Measurements from ENCODE around the gene LAMC3. TPM values are rescaled to one million over a fixed set of nuclear protein-coding genes. Genes with fewer than 3 reads are reported as not detected.

Gene LAMC3
- total RNA-seq, 1 donor, result 0.43 TPM

DNA sequence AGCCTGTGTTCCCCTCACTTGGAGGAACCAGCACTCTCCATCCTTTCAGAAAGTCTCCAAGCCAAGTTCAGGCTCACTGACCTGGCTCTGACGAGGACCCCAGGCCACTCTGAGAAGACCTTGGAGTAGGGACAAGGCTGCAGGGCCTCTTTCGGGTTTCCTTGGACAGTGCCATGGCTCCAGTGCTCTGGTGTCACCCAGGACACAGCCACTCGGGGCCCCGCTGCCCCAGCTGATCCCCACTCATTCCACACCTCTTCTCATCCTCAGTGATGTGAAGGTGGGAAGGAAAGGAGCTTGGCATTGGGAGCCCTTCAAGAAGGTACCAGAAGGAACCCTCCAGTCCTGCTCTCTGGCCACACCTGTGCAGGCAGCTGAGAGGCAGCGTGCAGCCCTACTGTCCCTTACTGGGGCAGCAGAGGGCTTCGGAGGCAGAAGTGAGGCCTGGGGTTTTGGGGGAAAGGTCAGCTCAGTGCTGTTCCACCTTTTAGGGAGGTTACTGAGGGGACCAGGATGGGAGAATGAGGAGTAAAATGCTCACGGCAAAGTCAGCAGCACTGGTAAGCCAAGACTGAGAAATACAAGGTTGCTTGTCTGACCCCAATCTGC is 111.8 kb downstream of the LAMC3 start:
- DNase-seq (ENCODE audit: low read depth), result no peak
- TF ChIP-seq, protein P1, sequence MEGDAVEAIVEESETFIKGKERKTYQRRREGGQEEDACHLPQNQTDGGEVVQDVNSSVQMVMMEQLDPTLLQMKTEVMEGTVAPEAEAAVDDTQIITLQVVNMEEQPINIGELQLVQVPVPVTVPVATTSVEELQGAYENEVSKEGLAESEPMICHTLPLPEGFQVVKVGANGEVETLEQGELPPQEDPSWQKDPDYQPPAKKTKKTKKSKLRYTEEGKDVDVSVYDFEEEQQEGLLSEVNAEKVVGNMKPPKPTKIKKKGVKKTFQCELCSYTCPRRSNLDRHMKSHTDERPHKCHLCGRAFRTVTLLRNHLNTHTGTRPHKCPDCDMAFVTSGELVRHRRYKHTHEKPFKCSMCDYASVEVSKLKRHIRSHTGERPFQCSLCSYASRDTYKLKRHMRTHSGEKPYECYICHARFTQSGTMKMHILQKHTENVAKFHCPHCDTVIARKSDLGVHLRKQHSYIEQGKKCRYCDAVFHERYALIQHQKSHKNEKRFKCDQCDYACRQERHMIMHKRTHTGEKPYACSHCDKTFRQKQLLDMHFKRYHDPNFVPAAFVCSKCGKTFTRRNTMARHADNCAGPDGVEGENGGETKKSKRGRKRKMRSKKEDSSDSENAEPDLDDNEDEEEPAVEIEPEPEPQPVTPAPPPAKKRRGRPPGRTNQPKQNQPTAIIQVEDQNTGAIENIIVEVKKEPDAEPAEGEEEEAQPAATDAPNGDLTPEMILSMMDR (IDR thresholded peaks at IDR 0.05; ENCODE audit: insufficient read depth, low read depth, low read length), result no peak
- H3K4me3 ChIP-seq (ENCODE audit: low read depth, low read length), result no peak overlapping the region

DNA sequence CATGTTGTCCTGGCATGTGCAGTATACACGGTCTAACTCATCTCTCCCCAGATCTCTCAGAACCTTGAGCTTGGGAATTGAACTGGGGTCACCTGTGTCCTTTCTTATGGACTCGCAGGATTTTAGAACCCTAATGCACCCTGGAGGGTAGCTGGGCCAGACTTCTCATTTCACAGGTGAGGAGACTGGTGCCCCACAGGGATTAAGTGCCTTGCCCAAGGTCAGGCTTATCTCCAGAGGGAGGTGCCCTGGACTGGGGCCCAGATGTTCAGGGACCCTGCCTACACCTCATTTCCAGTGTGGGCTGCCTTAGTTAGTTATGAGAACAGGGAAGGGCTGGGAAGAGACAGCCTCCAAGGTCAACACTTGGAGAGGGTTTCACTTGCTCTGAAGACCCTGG is 112.4 kb downstream of the LAMC3 start:
- DNase-seq (ENCODE audit: low read depth), result no peak
- TF ChIP-seq, protein P1 (IDR thresholded peaks at IDR 0.05; ENCODE audit: insufficient read depth, low read depth, low read length), result no peak
- no peak overlapping the region for H3K4me3 ChIP-seq (ENCODE audit: low read depth, low read length)

DNA sequence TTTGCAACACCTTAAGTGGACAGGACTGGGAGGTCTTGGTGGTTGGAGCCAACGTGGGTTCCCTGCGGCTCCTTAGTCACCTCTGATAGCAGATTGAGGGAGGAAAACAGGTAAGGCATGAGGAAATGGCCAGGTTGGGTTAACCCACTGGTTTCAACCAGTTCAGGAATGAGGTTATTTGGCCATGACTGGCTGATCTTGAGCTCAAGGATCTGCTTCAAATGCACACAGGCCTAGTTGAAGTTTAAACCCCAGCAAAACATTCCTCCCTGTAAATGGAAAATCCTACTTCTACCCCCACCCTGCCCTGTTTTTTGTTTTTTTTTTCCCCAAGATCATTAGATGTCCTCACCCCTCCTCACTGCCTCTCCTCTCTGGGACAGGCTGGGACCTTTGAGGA is 113.2 kb downstream of the LAMC3 start:
- no peak overlapping the region for H3K4me3 ChIP-seq (ENCODE audit: low read depth, low read length)
- DNase-seq (ENCODE audit: low read depth), result no peak
- TF ChIP-seq, protein P1 (IDR thresholded peaks at IDR 0.05; ENCODE audit: insufficient read depth, low read depth, low read length), result no peak

DNA sequence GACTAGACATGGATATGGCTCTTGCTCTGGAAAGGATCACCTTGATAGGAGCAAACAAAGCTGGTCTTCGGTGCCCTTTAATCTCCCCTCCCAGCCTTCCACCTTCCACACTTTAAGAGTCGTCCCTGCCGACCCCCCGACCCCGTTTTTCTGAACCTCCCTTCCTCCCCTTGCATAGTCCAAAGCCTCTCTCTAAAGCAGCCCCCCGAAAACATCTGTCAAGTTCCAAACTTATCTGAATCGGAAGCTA is 116.0 kb downstream of the LAMC3 start:
- peak; percentile 14 for DNase-seq (ENCODE audit: low read depth)
- H3K4me3 ChIP-seq (ENCODE audit: low read depth, low read length), result peak overlapping the region; percentile 74
- TF ChIP-seq, protein P1 (IDR thresholded peaks at IDR 0.05; ENCODE audit: insufficient read depth, low read depth, low read length), result no peak

DNA sequence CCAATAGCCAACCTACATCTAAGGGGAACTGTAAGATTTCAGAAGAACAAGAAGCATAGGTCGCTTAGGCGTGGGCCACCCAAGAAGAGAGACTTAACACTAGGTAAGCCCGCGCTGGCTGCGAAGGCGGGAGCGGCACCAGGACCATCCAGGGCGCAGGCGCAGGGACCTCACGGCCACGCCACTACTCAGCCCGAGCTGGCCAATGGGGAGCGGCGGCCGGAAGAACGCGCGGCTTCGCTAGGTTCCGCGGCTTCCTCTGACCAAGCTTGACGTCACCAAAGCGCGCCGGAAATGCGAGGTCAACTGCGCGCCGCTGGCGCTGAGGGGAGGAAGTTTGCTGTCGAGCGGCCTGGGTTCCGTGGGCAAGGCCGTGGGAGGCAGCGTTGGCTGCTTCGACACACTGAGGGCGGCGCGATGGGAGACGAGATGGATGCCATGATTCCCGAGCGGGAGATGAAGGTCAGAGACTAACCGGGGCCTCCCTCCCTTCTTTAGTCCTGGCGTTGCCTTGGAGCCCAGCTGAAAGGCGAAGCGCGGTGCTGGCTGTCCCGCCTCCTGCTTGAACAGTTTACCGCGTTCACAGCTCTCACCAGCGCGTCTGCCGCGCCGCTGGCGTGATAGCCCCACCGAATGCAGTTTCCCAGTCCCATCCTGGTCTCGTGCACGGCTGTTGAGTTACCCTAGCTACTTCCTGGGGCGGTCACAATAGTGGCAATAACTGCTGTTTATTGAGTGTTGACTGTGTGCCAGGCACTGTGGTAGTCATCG is 116.5 kb downstream of the LAMC3 start, which contains the start of gene NUP214:
TSS of gene NUP214 (plus strand) at position 299 of the 771 bp plus-strand sequence. CDS start at position 418, 119 bp downstream.
- TF ChIP-seq, protein P1 (IDR thresholded peaks at IDR 0.05; ENCODE audit: insufficient read depth, low read depth, low read length), result no peak
- H3K4me3 ChIP-seq (ENCODE audit: low read depth, low read length), result peak within 1 kb of the TSS; percentile 74
- peak; percentile 98 for DNase-seq (ENCODE audit: low read depth)

DNA sequence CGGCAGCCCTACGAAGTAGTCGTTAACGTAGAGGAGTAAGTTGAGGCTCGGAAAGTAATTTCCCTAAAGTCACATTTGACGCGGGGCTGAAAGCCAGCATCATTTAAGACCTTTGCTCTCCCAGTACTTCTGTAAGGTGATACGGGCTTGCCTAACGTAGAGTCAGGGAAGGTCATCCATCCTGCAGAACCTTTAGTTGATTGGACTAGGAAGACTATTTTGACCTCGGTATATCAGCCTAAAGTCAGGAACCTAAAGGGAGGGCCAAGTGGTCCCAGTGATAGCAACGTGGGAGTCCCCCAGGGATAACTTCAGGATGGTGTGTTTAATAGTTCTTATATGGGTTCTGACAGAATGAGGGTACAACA is 117.1 kb downstream of the LAMC3 start:
- TF ChIP-seq, protein P1 (IDR thresholded peaks at IDR 0.05; ENCODE audit: insufficient read depth, low read depth, low read length), result no peak
- H3K4me3 ChIP-seq (ENCODE audit: low read depth, low read length), result peak overlapping the region; percentile 74
- DNase-seq (ENCODE audit: low read depth), result no peak
